Measurements from ENCODE around the gene ISM1.

GRCh38 chr20:13336308-13337089 is 115.4 kb downstream of the ISM1 start:
- no peak for TF ChIP-seq CTCF (IDR thresholded peaks at IDR 0.05; ENCODE audit: low read length)
- no peak for TF ChIP-seq EZH2 (optimal IDR thresholded peaks at IDR 0.05; ENCODE audit: low read depth, low read length)
- no peak for TF ChIP-seq EZH2phosphoT487 (IDR thresholded peaks at IDR 0.05; ENCODE audit: low read length)

Measured in MM.1S (cell line).